Measurements from ENCODE around the gene LDLRAD4.

The LDLRAD4 gene

DNA sequence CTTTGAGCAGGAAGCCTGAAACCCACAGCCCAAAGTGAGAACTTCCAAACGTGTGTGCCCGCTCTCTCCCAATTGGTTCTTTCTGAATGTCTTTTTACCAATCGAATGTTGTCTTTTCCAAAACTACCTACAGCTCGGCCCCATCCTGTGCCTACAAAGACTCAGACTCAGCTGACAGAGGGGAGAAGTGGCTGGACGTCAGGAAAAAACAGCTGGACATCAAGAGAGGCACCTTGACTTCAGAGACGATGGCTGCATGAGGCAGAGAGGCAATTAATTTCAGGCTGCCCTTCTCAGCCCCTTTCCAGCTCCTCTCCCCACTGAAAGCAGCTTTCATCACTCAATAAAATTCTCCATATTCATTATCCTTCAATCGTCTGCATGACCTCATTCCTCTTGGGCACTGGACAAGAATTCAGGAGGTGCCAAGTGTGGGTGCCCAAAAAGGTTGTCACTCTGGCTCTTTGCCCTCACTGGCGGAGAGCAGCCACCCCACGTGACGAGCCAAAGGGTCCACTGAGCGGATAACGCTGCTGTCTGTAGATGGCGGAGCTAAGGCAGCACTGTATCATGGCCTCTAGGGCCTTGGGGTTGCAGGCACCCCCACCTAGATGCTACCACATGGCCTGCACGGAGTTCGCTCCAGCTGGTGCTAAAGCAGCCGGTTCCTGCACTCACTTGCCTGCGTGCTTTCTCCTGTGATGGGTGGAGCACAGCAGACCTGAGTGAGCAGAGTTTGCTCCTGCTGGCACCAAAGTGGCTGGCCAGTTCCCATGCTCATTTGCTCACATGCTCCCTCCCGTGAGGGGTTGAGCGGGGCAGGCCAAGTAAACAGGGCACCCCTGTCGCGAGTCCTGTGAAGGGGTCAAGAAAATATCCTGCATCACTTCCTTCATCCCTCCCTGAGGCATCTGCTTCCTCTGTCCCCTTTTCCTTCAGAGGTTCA, 469.9 kb downstream of the LDLRAD4 start:
- no peak for TF ChIP-seq GATA2 (IDR thresholded peaks at IDR 0.05; ENCODE audit: low read depth, low read length)
- TF ChIP-seq GATA3 (IDR thresholded peaks at IDR 0.05; ENCODE audit: low read depth, low read length) = no peak

DNA sequence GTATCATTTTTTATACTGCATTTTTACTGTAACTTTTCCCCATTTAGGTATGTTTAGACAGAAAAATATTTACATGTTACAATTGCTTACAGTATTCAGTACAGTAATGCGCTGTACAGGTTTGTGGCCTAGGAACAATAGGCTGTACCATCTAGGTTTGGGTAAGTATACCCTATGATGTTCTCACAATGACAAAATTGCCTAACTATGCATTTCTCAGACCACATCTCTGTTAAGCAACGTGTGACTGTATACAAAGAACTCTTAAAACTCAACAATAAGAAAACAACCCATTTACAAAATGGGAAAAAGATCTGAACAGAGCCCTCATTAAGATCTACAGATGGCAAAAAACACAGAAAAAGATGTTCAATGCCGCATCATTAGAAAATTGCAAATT, 478.4 kb downstream of the LDLRAD4 start:
- no peak for TF ChIP-seq GATA3 (IDR thresholded peaks at IDR 0.05; ENCODE audit: low read depth, low read length)
- no peak for TF ChIP-seq GATA2 (IDR thresholded peaks at IDR 0.05; ENCODE audit: low read depth, low read length)

DNA sequence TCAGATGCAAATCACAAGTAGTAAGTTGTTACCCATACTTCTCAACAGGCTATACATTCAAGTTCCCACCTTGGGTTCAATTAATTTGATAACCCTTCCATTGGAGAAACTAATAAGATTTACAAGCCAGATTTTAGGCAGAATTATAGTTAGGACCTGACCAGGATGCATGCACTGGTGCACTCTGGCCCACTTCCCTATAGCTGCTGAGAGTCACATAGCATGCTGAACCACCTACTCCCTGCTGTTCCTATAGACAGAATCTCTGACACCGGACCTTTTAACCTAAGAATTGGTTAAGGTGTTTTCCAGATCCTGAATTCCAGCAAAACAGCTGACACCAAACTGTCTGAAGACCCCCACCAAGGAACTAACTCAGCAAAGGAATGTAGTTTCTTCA, 481.6 kb downstream of the LDLRAD4 start:
- no peak for TF ChIP-seq GATA2 (IDR thresholded peaks at IDR 0.05; ENCODE audit: low read depth, low read length)
- no peak for TF ChIP-seq GATA3 (IDR thresholded peaks at IDR 0.05; ENCODE audit: low read depth, low read length)
